Measurements from ENCODE around the gene ZNF267. TPM values are rescaled to one million over a fixed set of nuclear protein-coding genes. Genes with fewer than 3 reads are reported as not detected.

The ZNF267 gene
- total and polyA plus RNA-seq, 2 of the 8 experiments (the other 6 are each of a cell fraction or from before 2014, with no cell fraction given) = 5.5 to 28.3 TPM

GRCh38 chr16:31920373-31920772, 46.8 kb downstream of the ZNF267 start:
- Histone ChIP-seq H3K27ac (ENCODE audit: low read depth, low read length) (no peak overlapping the region), H2BK15ac (ENCODE audit: low read length) (no peak overlapping the region), H2AFZ (ENCODE audit: low read length) (no peak overlapping the region), H3K14ac (ENCODE audit: insufficient read length) (no peak overlapping the region), H3K23me2 (ENCODE audit: low read depth, low read length) (no peaks in the 10 kb centered on the region), H4K5ac (ENCODE audit: insufficient read length, low read depth, low read length) (no peak overlapping the region), H3K18ac (ENCODE audit: extremely low read depth, low read length) (no peak overlapping the region), H3K27me3 (replicated peaks in 1 of 4; ENCODE audit: control insufficient read depth in 3 of 4, extremely low read depth in 1 of 4, insufficient read depth in 3 of 4, low read length in 3 of 4) (no peaks in the 10 kb centered on the region), H2BK120ac (replicated peaks; ENCODE audit: low read depth, low read length) (no peak overlapping the region), H3K79me2 (ENCODE audit: control insufficient read depth in 1 of 2, insufficient read depth in 2 of 2, low read length in 2 of 2) (no peaks in the 10 kb centered on the region), H2BK20ac (ENCODE audit: low read length) (no peak overlapping the region), H3K23ac (ENCODE audit: insufficient read length) (no peak overlapping the region), H3K79me1 (ENCODE audit: low read depth, low read length) (no peaks in the 10 kb centered on the region), H3K9ac (replicated peaks in 1 of 4; ENCODE audit: extremely low read depth in 1 of 4, low read depth in 3 of 4, low read length in 3 of 4) (no peak overlapping the region), H3K4me1 (replicated peaks in 1 of 4; ENCODE audit: control insufficient read depth in 3 of 4, insufficient read depth in 4 of 4, low read length in 3 of 4) (no peaks in the 10 kb centered on the region), H3K4me3 (ENCODE audit: extremely low read depth in 1 of 4, insufficient read depth in 2 of 4, low read depth in 3 of 4, low read length in 4 of 4) (no peak overlapping the region), H3K36me3 (ENCODE audit: control insufficient read depth in 2 of 4, insufficient read depth in 4 of 4, low read length in 3 of 4) (peaks cover 6 to 20% (median 9%) of the 10 kb centered on the region in 4 experiments; a peak in 6 of 8 replicates), H3K56ac (replicated peaks; ENCODE audit: insufficient read length, low read depth, low read length) (no peak overlapping the region), H4K8ac (ENCODE audit: extremely low read depth, insufficient read depth, low read length) (no peak overlapping the region), H2AK5ac (ENCODE audit: low read depth, low read length) (no peak overlapping the region), H4K20me1 (replicated peaks in 1 of 2; ENCODE audit: control insufficient read depth in 1 of 2, insufficient read depth in 2 of 2, low read length in 2 of 2) (no peaks in the 10 kb centered on the region), H2BK12ac (ENCODE audit: low read depth, low read length) (no peak overlapping the region), H3K9me3 (ENCODE audit: insufficient read depth in 2 of 2, low read depth in 1 of 2, low read length in 1 of 2) (peaks cover 60 to 66% of the 10 kb centered on the region in 2 experiments), H3K4ac (replicated peaks; ENCODE audit: insufficient read length, low read depth, low read length) (no peak overlapping the region), H3K4me2 (ENCODE audit: insufficient read depth in 1 of 2, low read depth in 2 of 2, low read length in 2 of 2) (no peak overlapping the region), H2BK5ac (ENCODE audit: low read depth, low read length) (no peak overlapping the region), H4K91ac (replicated peaks; ENCODE audit: insufficient read length, low read length) (no peak overlapping the region)
- DNase-seq (ENCODE audit: low read depth in 1 of 2, low spot score in 2 of 2) = no peak
- TF ChIP-seq CHD1 (IDR thresholded peaks at IDR 0.05; ENCODE audit: low read depth, low read length) (no peak), RBBP5 (IDR thresholded peaks at IDR 0.05; ENCODE audit: borderline replicate concordance, low read depth, low read length) (no peak), HDAC2 (IDR thresholded peaks at IDR 0.05; ENCODE audit: borderline replicate concordance in 1 of 2, low read depth in 2 of 2, low read length in 2 of 2) (no peak), TCF12 (IDR thresholded peaks at IDR 0.05; ENCODE audit: low read depth, low read length) (no peak), EZH2 (IDR thresholded peaks at IDR 0.05; ENCODE audit: low read depth, low read length, severe bottlenecking) (no peak), SUZ12 (IDR thresholded peaks at IDR 0.05; ENCODE audit: low read length) (no peak), JUND (IDR thresholded peaks at IDR 0.05; ENCODE audit: low read length) (no peak), SAP30 (IDR thresholded peaks at IDR 0.05; ENCODE audit: insufficient read depth, insufficient replicate concordance, low read length) (no peak), SIN3A (conservative IDR thresholded peaks at IDR 0.05 in 1 of 2, IDR thresholded peaks at IDR 0.05 in 1 of 2; ENCODE audit: low read depth in 1 of 2, low read length in 2 of 2) (no peak), HDAC6 (IDR thresholded peaks at IDR 0.05; ENCODE audit: low read depth, low read length) (no peak), KDM5A (IDR thresholded peaks at IDR 0.05; ENCODE audit: low read length) (no peak)
- POLR2A ChIA-PET (ENCODE audit: partially characterized antibody) = interaction anchor here (0.7 kb wide), 1 partner anchor 52 kb away, joined by 3 read pairs; no protein-coding TSS in a partner anchor
- CTCF ChIA-PET (ENCODE audit: partially characterized antibody) = no interaction called here
- WGBS, 2 experiments (ENCODE audit: extremely low coverage in 1 of 2, insufficient coverage in 1 of 2, insufficient read length in 1 of 2, insufficient replicate concordance in 2 of 2, low coverage in 1 of 2, low lambda C conversion rate in 2 of 2, missing lambda C conversion rate in 1 of 2) = 74% methylated on average over 2 of the region's 2 CpGs; no CpG with 5 or more reads in 1 of the 2 experiments
- FAIRE-seq = no peak
